Bronchus fibroblast of lung (primary cell): Measurements from ENCODE around the gene NELFB. TPM values are rescaled to one million over a fixed set of nuclear protein-coding genes. Genes with fewer than 3 reads are reported as not detected.

Experiments
- total RNA-seq: library from RNA; depleted of rRNA; stranded (reverse); fragments of >200 nt; gene quantifications from 2 replicates; pipeline ENCODE4 v1.2.3, GENCODE V29; 2015

NELFB gene
- 55.9 and 59.2 TPM in 2 replicates for total RNA-seq

GRCh38 chr9:137254624-137255447, at the start of gene NELFB:
TSS of gene NELFB (plus strand) at chr9:137255327.

GRCh38 chr9:137222190-137223077, 32.7 kb upstream of the NELFB start, which contains the start of gene RNF208:
TSS of gene RNF208 (minus strand) at chr9:137222240. CDS start at chr9:137221212, 1,028 bp downstream.

GRCh38 chr9:137224830-137225694, 30.1 kb upstream of the NELFB start, which contains the start of gene CYSRT1:
TSS of gene CYSRT1 (plus strand) at chr9:137225174. CDS start at chr9:137225622, 448 bp downstream.

GRCh38 chr9:137227054-137227852, 27.9 kb upstream of the NELFB start, which contains the start of gene RNF224:
TSS of gene RNF224 (plus strand) at chr9:137227502. CDS start at chr9:137228336, 834 bp downstream.

GRCh38 chr9:137230705-137231371, 24.3 kb upstream of the NELFB start, which contains the start of gene SLC34A3:
TSS of gene SLC34A3 (plus strand) at chr9:137230901. CDS start at chr9:137231703, 802 bp downstream.

GRCh38 chr9:137240841-137241489, 14.2 kb upstream of the NELFB start, which contains the start of gene TUBB4B:
TSS of gene TUBB4B (plus strand) at chr9:137241287. CDS start at chr9:137241361, 74 bp downstream.

GRCh38 chr9:137251194-137251461, 4.0 kb upstream of the NELFB start, which contains the start of gene STPG3:
TSS of gene STPG3 (plus strand) at chr9:137251286. CDS start at chr9:137251287, 1 bp downstream.

GRCh38 chr9:137277329-137278041, 22.4 kb downstream of the NELFB start, which contains the start of gene TOR4A:
TSS of gene TOR4A (plus strand) at chr9:137277726. CDS start at chr9:137278690, 964 bp downstream.

GRCh38 chr9:137302118-137302448, 47.0 kb downstream of the NELFB start, which contains the start of gene NRARP:
TSS of gene NRARP (minus strand) at chr9:137302271. CDS start at chr9:137301928, 343 bp downstream.

Other genes with a start within 250 kb of the NELFB start
- 8.5 and 9.4 TPM in 2 replicates for gene ABCA2, start 227.1 kb upstream of the NELFB start, total RNA-seq
- gene FUT7, start 223.2 kb upstream of the NELFB start, total RNA-seq, result not detected in 2 replicates
- 18.7 and 19.6 TPM in 2 replicates for gene NPDC1, start 209.2 kb upstream of the NELFB start, total RNA-seq
- gene ENTPD2, start 201.3 kb upstream of the NELFB start, total RNA-seq, result not detected in 2 replicates
- gene SAPCD2, start 184.8 kb upstream of the NELFB start, total RNA-seq, result 21.9 and 24.2 TPM in 2 replicates
- gene UAP1L1, start 177.8 kb upstream of the NELFB start, total RNA-seq, result 4.9 and 5.5 TPM in 2 replicates
- 56.0 and 72.4 TPM in 2 replicates for gene MAN1B1, start 168.3 kb upstream of the NELFB start, total RNA-seq
- 66.6 and 69.7 TPM in 2 replicates for gene DPP7, start 140.6 kb upstream of the NELFB start, total RNA-seq
- gene GRIN1, start 116.2 kb upstream of the NELFB start, total RNA-seq, result not detected in 2 replicates
- gene LRRC26, start 85.3 kb upstream of the NELFB start, total RNA-seq, result not detected in 2 replicates
- not detected in 2 replicates for gene TMEM210, start 83.3 kb upstream of the NELFB start, total RNA-seq
- 10.3 and 15.3 TPM in 2 replicates for gene ANAPC2, start 66.8 kb upstream of the NELFB start, total RNA-seq
- 75.8 and 84.9 TPM in 2 replicates for gene SSNA1, start 66.7 kb upstream of the NELFB start, total RNA-seq
- gene TPRN, start 54.6 kb upstream of the NELFB start, total RNA-seq, result 6.1 and 6.4 TPM in 2 replicates
- 43.1 and 47.9 TPM in 2 replicates for gene TMEM203, start 49.7 kb upstream of the NELFB start, total RNA-seq
- 14.9 and 16.8 TPM in 2 replicates for gene NDOR1, start 49.6 kb upstream of the NELFB start, total RNA-seq
- 0.50 and 1.2 TPM in 2 replicates for gene RNF208, start 33.1 kb upstream of the NELFB start, total RNA-seq
- gene CYSRT1, start 30.2 kb upstream of the NELFB start, total RNA-seq, result 0.74 and 1.2 TPM in 2 replicates
- under 0.01 TPM in 1 of 2 replicates, not detected in the other for gene RNF224, start 27.8 kb upstream of the NELFB start, total RNA-seq
- gene SLC34A3, start 24.4 kb upstream of the NELFB start, total RNA-seq, result not detected in 2 replicates
- gene TUBB4B, start 14.0 kb upstream of the NELFB start, total RNA-seq, result 795 and 833 TPM in 2 replicates
- gene STPG3, start 4.0 kb upstream of the NELFB start, total RNA-seq, result not detected in 2 replicates
- 33.9 and 36.5 TPM in 2 replicates for gene TOR4A, start 22.4 kb downstream of the NELFB start, total RNA-seq
- 0.45 and 1.7 TPM in 2 replicates for gene NRARP, start 46.9 kb downstream of the NELFB start, total RNA-seq
- 10.9 and 11.1 TPM in 2 replicates for gene EXD3, start 167.8 kb downstream of the NELFB start, total RNA-seq
- 0.15 and 0.17 TPM in 2 replicates for gene NOXA1, start 168.1 kb downstream of the NELFB start, total RNA-seq
- not detected in 2 replicates for gene ENTPD8, start 186.0 kb downstream of the NELFB start, total RNA-seq
- gene NSMF, start 204.0 kb downstream of the NELFB start, total RNA-seq, result 33.1 and 36.1 TPM in 2 replicates